Endothelial cell of umbilical vein (primary cell): ENCODE data around the gene PTGES2.

Experiments
- EZH2 ChIP-seq: IDR thresholded peaks from 2 replicates; pipeline ENCODE4 v1.6.1; 2012; ENCODE audit warnings: borderline replicate concordance, low read depth, mild to moderate bottlenecking, moderate library complexity, low read length, inconsistent platforms; ENCODE audit not compliant: severe bottlenecking
- JUN ChIP-seq: IDR thresholded peaks from 2 replicates; pipeline ENCODE4 v1.6.1; 2011; ENCODE audit warnings: borderline replicate concordance, low read depth; ENCODE audit not compliant: insufficient read length, insufficient read depth
- MYC ChIP-seq: IDR thresholded peaks from one replicate; pipeline ENCODE4 v1.6.1; 2011; ENCODE audit warnings: mild to moderate bottlenecking, low read depth, low read length
- POLR2A ChIP-seq: IDR thresholded peaks from 2 replicates; pipeline ENCODE4 v1.6.1; 2012; ENCODE audit warnings: low read depth, mild to moderate bottlenecking, control low read depth, low read length
- POLR2AphosphoS5 ChIP-seq: IDR thresholded peaks from 2 replicates; pipeline ENCODE4 v1.6.1; 2012; ENCODE audit warnings: low read depth, mild to moderate bottlenecking, control low read depth, low read length, moderate library complexity; ENCODE audit not compliant: insufficient read depth
- TF ChIP-seq, protein P1 (sequence below), 2 donors: IDR thresholded peaks; 1 replicate in 1 of 2; 2 replicates in 1 of 2; pipeline ENCODE4 v1.5.1; 2011; ENCODE audit warnings: low read length in 2 of 2, mild to moderate bottlenecking in 2 of 2, moderate library complexity in 2 of 2, control low read depth in 1 of 2, inconsistent platforms in 1 of 2, low read depth in 1 of 2; ENCODE audit not compliant: insufficient read depth in 1 of 2; ENCODE audit errors: extremely low read depth in 1 of 2
- TF ChIP-seq, protein P2 (sequence below): IDR thresholded peaks from 2 replicates; pipeline ENCODE4 v1.6.1; 2011; ENCODE audit not compliant: insufficient read depth, insufficient read length

DNA sequence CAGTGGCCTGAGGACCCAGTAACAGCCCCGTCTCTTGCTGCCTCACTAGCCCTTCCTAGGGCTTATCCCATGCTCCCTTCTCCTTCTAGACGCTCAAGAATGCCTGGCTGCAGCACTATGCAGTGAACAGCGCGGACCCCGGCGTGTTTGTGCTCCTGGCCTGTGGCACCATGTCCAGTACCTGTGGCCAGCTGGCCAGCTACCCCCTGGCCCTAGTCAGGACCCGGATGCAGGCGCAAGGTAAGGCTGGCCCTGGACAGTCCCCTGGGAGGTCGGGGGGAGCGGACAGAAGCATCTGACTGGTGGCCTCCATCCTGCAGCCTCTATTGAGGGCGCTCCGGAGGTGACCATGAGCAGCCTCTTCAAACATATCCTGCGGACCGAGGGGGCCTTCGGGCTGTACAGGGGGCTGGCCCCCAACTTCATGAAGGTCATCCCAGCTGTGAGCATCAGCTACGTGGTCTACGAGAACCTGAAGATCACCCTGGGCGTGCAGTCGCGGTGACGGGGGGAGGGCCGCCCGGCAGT lies 20.5 kb downstream of the PTGES2 start:
- TF ChIP-seq MYC: no peak
- TF ChIP-seq, protein P1, sequence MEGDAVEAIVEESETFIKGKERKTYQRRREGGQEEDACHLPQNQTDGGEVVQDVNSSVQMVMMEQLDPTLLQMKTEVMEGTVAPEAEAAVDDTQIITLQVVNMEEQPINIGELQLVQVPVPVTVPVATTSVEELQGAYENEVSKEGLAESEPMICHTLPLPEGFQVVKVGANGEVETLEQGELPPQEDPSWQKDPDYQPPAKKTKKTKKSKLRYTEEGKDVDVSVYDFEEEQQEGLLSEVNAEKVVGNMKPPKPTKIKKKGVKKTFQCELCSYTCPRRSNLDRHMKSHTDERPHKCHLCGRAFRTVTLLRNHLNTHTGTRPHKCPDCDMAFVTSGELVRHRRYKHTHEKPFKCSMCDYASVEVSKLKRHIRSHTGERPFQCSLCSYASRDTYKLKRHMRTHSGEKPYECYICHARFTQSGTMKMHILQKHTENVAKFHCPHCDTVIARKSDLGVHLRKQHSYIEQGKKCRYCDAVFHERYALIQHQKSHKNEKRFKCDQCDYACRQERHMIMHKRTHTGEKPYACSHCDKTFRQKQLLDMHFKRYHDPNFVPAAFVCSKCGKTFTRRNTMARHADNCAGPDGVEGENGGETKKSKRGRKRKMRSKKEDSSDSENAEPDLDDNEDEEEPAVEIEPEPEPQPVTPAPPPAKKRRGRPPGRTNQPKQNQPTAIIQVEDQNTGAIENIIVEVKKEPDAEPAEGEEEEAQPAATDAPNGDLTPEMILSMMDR (IDR thresholded peaks at IDR 0.05; ENCODE audit: extremely low read depth in 1 of 2, insufficient read depth in 1 of 2, low read depth in 1 of 2, low read length in 2 of 2): no peak
- TF ChIP-seq POLR2AphosphoS5: no peak
- TF ChIP-seq, protein P2, sequence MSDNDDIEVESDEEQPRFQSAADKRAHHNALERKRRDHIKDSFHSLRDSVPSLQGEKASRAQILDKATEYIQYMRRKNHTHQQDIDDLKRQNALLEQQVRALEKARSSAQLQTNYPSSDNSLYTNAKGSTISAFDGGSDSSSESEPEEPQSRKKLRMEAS: no peak
- no peak for TF ChIP-seq POLR2A
- TF ChIP-seq JUN: no peak
- no peak for TF ChIP-seq EZH2
